ENCODE measurements around the gene NTS. TPM values are rescaled to one million over a fixed set of nuclear protein-coding genes. Genes with fewer than 3 reads are reported as not detected.

Gene NTS
- total RNA-seq, 4 donors from 2014 or later: 0.26 to 14.2 (median 0.88) TPM; not detected in 1

DNA sequence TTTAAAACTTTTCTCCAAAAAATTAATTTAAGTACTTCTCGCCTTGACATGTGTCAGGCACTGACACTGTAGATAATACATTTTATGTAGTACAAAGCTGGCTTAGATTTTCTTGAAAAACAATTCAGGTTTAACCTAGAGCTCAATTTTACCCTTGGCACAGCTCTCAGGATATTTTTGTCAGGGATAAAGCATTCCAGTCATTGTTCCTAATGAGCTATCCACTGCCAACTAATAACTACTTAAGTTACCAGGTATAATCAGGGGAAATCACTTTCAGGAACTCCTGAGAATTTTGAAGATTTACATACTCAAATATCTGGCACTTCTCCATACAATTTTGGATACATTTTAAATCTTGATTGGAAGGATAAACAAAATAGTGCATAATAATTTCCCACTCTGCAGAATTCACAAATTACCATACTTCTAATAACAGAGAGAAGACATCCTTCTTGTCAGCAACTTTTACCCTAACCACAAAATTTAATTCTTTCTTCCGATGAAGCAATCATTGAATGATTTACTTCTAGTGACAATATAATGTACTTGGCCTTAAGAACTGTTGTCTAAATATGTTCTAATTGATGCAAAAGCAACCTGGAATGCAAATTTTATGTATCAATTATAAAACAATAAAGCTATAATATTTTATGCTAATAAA, 42.6 kb upstream of the NTS start:
- no peaks in the 10 kb centered on the region for H3K9me3 ChIP-seq
- no peaks in the 10 kb centered on the region for H3K36me3 ChIP-seq
- intact Hi-C loops (cut with DNase I; ENCODE audit: low total_unique reads): no loop called here
- H3K4me1 ChIP-seq: no peaks in the 10 kb centered on the region
- TF ChIP-seq, protein P1, sequence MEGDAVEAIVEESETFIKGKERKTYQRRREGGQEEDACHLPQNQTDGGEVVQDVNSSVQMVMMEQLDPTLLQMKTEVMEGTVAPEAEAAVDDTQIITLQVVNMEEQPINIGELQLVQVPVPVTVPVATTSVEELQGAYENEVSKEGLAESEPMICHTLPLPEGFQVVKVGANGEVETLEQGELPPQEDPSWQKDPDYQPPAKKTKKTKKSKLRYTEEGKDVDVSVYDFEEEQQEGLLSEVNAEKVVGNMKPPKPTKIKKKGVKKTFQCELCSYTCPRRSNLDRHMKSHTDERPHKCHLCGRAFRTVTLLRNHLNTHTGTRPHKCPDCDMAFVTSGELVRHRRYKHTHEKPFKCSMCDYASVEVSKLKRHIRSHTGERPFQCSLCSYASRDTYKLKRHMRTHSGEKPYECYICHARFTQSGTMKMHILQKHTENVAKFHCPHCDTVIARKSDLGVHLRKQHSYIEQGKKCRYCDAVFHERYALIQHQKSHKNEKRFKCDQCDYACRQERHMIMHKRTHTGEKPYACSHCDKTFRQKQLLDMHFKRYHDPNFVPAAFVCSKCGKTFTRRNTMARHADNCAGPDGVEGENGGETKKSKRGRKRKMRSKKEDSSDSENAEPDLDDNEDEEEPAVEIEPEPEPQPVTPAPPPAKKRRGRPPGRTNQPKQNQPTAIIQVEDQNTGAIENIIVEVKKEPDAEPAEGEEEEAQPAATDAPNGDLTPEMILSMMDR (IDR thresholded peaks at IDR 0.05): no peak
- TF ChIP-seq POLR2A (IDR thresholded peaks at IDR 0.05): no peak
- no peak for DNase-seq
- H3K27me3 ChIP-seq: no peaks in the 10 kb centered on the region
- H3K4me3 ChIP-seq: no peak overlapping the region
- H3K27ac ChIP-seq: peak overlapping the region in 1 of 2 donors; percentile 91

DNA sequence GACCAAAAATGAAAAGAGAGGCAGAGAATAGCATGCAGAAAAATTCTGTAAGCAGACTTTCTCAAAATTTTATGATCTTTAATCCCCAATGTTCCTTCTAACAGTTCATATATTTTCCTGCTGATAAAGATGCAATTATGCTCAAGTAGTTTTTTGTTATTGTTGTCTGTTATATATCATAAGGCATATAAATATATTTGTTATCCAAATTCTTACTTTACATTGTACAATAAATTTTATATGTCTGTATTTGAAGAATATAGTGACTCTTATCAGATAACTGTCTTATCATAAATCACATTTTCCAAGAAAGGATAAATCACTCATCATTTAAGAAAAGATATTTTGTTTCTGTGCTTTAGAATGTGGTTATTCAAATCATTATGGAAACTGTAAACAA, 40.5 kb upstream of the NTS start:
- H3K27me3 ChIP-seq: no peaks in the 10 kb centered on the region
- H3K4me3 ChIP-seq: no peak overlapping the region
- no peaks in the 10 kb centered on the region for H3K9me3 ChIP-seq

DNA sequence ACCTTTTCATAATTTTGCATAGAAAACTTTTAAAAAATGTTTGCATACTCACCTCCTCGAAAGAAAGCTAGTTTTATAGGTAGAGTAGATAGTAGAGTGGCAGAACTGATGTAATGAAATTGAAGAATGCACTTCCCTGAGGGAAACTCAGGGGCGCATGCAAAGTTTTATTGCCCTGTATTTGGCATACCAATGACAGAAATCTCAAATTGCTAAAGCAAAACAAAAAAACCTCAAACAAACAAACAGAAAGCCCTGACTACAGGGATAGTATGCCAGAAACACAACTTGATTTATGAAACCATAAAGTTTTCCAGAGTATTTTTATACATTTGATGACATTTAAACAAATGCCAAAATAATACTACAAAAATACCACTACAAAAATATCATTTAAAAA, 39.7 kb upstream of the NTS start:
- Histone ChIP-seq H3K9me3 (no peaks in the 10 kb centered on the region), H3K36me3 (no peaks in the 10 kb centered on the region), H3K4me1 (no peaks in the 10 kb centered on the region), H3K27ac (peak overlapping the region; percentile 30 to 91), H3K4me3 (peak overlapping the region; percentile 15 to 35), H3K27me3 (no peaks in the 10 kb centered on the region)
- intact Hi-C loops (cut with DNase I; ENCODE audit: low total_unique reads): no loop called here
- TF ChIP-seq, protein P1 (IDR thresholded peaks at IDR 0.05): no peak
- no peak for TF ChIP-seq POLR2A (IDR thresholded peaks at IDR 0.05)
- no peak for DNase-seq

More for the DNA sequence above, 40.5 kb upstream of the NTS start:
- TF ChIP-seq, protein P1 (IDR thresholded peaks at IDR 0.05): no peak
- no peak for TF ChIP-seq POLR2A (IDR thresholded peaks at IDR 0.05)
- intact Hi-C loops (cut with DNase I; ENCODE audit: low total_unique reads): no loop called here
- Histone ChIP-seq H3K4me1 (no peaks in the 10 kb centered on the region), H3K36me3 (no peaks in the 10 kb centered on the region), H3K27ac (peak overlapping the region in 1 of 2 donors; percentile 91)
- no peak for DNase-seq

DNA sequence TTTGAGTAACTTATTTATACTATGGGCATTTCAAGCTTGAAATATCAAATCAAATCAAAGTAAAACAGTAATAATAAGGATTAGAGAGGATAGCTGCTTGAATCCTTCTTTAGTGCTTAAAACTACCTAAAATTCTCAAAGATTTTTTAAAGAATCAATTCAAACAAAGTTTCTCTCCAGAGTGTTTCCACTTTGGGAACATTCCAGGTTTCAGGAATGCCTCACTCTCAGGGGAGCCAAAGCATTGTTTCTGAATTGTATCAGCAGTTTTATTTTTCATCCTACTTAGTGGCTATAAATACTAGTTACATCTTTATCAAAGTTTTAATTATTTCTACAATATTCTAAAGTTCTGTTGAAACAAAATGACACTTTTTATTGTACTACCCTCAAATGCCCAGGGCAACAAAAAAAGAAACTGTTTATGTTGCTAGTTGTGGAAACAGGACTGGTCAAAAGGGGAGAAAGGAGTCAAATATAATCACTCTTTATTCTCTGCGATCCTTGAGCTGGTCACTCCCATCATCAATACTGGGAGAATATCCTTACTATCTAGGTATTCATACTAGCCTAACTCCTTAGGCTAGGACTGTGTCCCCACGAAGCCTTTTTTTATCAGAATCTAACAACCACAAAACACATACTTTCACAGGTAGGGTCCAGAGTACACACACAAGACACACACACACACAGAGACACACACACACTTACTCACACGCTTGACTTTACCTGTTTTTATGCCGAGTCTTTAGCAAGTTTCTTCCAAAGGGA, 38.5 kb upstream of the NTS start:
- intact Hi-C loops (cut with DNase I; ENCODE audit: low total_unique reads): no loop called here
- H3K4me3 ChIP-seq: peak overlapping the region; percentile 35 to 38
- H3K27ac ChIP-seq: peak overlapping the region; percentile 79 to 91
- H3K9me3 ChIP-seq: no peaks in the 10 kb centered on the region
- H3K27me3 ChIP-seq: no peaks in the 10 kb centered on the region
- H3K4me1 ChIP-seq: no peaks in the 10 kb centered on the region
- TF ChIP-seq, protein P1 (IDR thresholded peaks at IDR 0.05): no peak
- no peak for TF ChIP-seq POLR2A (IDR thresholded peaks at IDR 0.05)
- no peaks in the 10 kb centered on the region for H3K36me3 ChIP-seq
- no peak for DNase-seq
